Upper lobe of left lung (tissue), 4 donors: ENCODE data around the gene CRTC3.

ENCODE experiments used
- CTCF ChIP-seq, 6 experiments: fragments of 450-650 bp in 4 of 6; fragments of 200-600 bp in 2 of 6; sonication (generic) in 2 of 6; IDR thresholded peaks; one replicate each; pipeline ENCODE4 v1.5.1; 2016 to 2019; ENCODE audit warnings: antibody characterized with exemption in 6 of 6
- POLR2A ChIP-seq, 4 donors: fragments of 450-650 bp; IDR thresholded peaks; one replicate each; pipeline ENCODE4 v1.5.1; 2016 to 2017; ENCODE audit warnings: antibody characterized with exemption in 4 of 4, mild to moderate bottlenecking in 2 of 4

- TF ChIP-seq POLR2A (IDR thresholded peaks at IDR 0.05) (no peak), CTCF (IDR thresholded peaks at IDR 0.05) (no peak)
Measured at GRCh38 chr15:90638963-90639362, 109.2 kb downstream of the CRTC3 start.
